WTC11 (cell line): ENCODE measurements around the gene ARMC2. TPM values are rescaled to one million over a fixed set of nuclear protein-coding genes. Genes with fewer than 3 reads are reported as not detected.

Experiments used
- ATAC-seq: fragments of 200-7000 bp; cut with Tn5 transposase; 2 replicates; pipeline ENCODE4 v1.10.0; 2021; ENCODE audit warnings: mild to moderate bottlenecking, moderate library complexity
- CTCF ChIA-PET: fragments of 300-600 bp; sonication (Branson Sonifier 250); formaldehyde crosslinking; loops from one replicate; lab custom pipeline; 2021; ENCODE audit warnings: antibody characterized with exemption; lab: Charles Lee
- POLR2A ChIA-PET: fragments of 350-600 bp; sonication (Branson Sonifier 250); formaldehyde crosslinking; loops from one replicate; lab custom pipeline; 2021; ENCODE audit warnings: antibody characterized with exemption; lab: Charles Lee
- DNase-seq: peaks from one replicate; pipeline ENCODE4 v3.0.0; 2021; ENCODE audit warnings: low spot score
- H3K27ac Mint-ChIP-seq: 2 replicates; pipeline ENCODE4 v1.8.0; 2021; ENCODE audit warnings: mixed read lengths
- H3K27me3 Mint-ChIP-seq: 2 replicates; pipeline ENCODE4 v1.8.0; 2021; ENCODE audit warnings: low read depth, mild to moderate bottlenecking, moderate library complexity, mixed read lengths
- H3K36me3 Mint-ChIP-seq: 2 replicates; pipeline ENCODE4 v1.8.0; 2021; ENCODE audit warnings: mixed read lengths
- H3K4me1 Mint-ChIP-seq: 2 replicates; pipeline ENCODE4 v1.8.0; 2022; ENCODE audit warnings: mixed read lengths
- H3K4me3 Mint-ChIP-seq: 2 replicates; pipeline ENCODE4 v1.8.0; 2021; ENCODE audit warnings: mild to moderate bottlenecking, moderate library complexity, mixed read lengths
- H3K9me3 Mint-ChIP-seq: 2 replicates; pipeline ENCODE4 v1.8.0; 2021; ENCODE audit warnings: mixed read lengths
- GTF2I ChIP-seq: fragments of 250-450 bp; sonication (Bioruptor Pico); conservative IDR thresholded peaks from 2 replicates; pipeline ENCODE4 v1.4.0; 2021; ENCODE audit warnings: mild to moderate bottlenecking
- IRF2 ChIP-seq: sonication (generic); formaldehyde crosslinking; IDR thresholded peaks from 2 replicates; pipeline ENCODE4 v1.8.0; 2022; ENCODE audit warnings: low read depth, missing genetic modification reagents, borderline replicate concordance
- JUN ChIP-seq: sonication (generic); formaldehyde crosslinking; IDR thresholded peaks from 2 replicates; pipeline ENCODE4 v1.8.0; 2023; ENCODE audit warnings: mild to moderate bottlenecking, missing genetic modification reagents
- MAX ChIP-seq: sonication (generic); formaldehyde crosslinking; IDR thresholded peaks from 2 replicates; pipeline ENCODE4 v1.8.0; 2022; ENCODE audit warnings: mild to moderate bottlenecking, missing genetic modification reagents
- MXD4 ChIP-seq: fragments of 250-450 bp; sonication (Bioruptor Pico); IDR thresholded peaks from 2 replicates; pipeline ENCODE4 v1.8.0; 2021; ENCODE audit warnings: mild to moderate bottlenecking, moderate library complexity, borderline replicate concordance
- NR1H2 ChIP-seq: sonication (generic); formaldehyde crosslinking; IDR thresholded peaks from 2 replicates; pipeline ENCODE4 v1.9.0; 2021; ENCODE audit warnings: mild to moderate bottlenecking, moderate library complexity, missing genetic modification reagents
- SOX15 ChIP-seq: fragments of 250-450 bp; sonication (Bioruptor Pico); IDR thresholded peaks from 2 replicates; pipeline ENCODE4 v1.9.0; 2021; ENCODE audit warnings: mild to moderate bottlenecking
- TEAD4 ChIP-seq: sonication (generic); formaldehyde crosslinking; IDR thresholded peaks from 2 replicates; pipeline ENCODE4 v1.8.0; 2022; ENCODE audit warnings: mild to moderate bottlenecking, missing genetic modification reagents
- ZNF263 ChIP-seq: sonication (generic); formaldehyde crosslinking; IDR thresholded peaks from 2 replicates; pipeline ENCODE4 v1.8.1; 2022; ENCODE audit warnings: low read depth, mild to moderate bottlenecking, moderate library complexity, missing genetic modification reagents
- ZNF396 ChIP-seq: fragments of 250-450 bp; sonication (Bioruptor Pico); IDR thresholded peaks from 2 replicates; pipeline ENCODE4 v1.8.0; 2021; ENCODE audit warnings: mild to moderate bottlenecking, moderate library complexity, borderline replicate concordance
- ZNF416 ChIP-seq: fragments of 250-450 bp; sonication (Bioruptor Pico); IDR thresholded peaks from 2 replicates; pipeline ENCODE4 v1.9.0; 2021; ENCODE audit warnings: mild to moderate bottlenecking, inconsistent platforms
- ZNF423 ChIP-seq: fragments of 250-450 bp; sonication (Bioruptor Pico); IDR thresholded peaks from 2 replicates; pipeline ENCODE4 v2.1.2; 2022; ENCODE audit warnings: mild to moderate bottlenecking, moderate library complexity
- total RNA-seq: library from RNA; stranded (reverse); gene quantifications from 3 replicates; pipeline ENCODE4 v1.2.3, GENCODE V29; 2021
- TF ChIP-seq, protein P1 (sequence below): fragments of 250-450 bp; sonication (Bioruptor Pico); conservative IDR thresholded peaks from 2 replicates; pipeline ENCODE4 v1.9.0; 2021; ENCODE audit warnings: mild to moderate bottlenecking
- TF ChIP-seq, protein P2 (sequence below): fragments of 250-450 bp; sonication (Bioruptor Pico); IDR thresholded peaks from 2 replicates; pipeline ENCODE4 v1.9.0; 2021; ENCODE audit warnings: mild to moderate bottlenecking
- TF ChIP-seq, protein P3 (sequence below): sonication (generic); formaldehyde crosslinking; IDR thresholded peaks from 2 replicates; pipeline ENCODE4 v1.8.1; 2022; ENCODE audit warnings: low read depth, missing genetic modification reagents, borderline replicate concordance
- TF ChIP-seq, protein P4 (sequence below): sonication (generic); formaldehyde crosslinking; IDR thresholded peaks from 2 replicates; pipeline ENCODE4 v1.8.1; 2023; ENCODE audit warnings: mild to moderate bottlenecking, missing genetic modification reagents, moderate library complexity

The ARMC2 gene
- total RNA-seq, 1 experiment from 2014 or later: 5.2 TPM

GRCh38 chr6:108838101-108838717 is 10.0 kb upstream of the ARMC2 start (continued):
- TF ChIP-seq IRF2 (no peak), TEAD4 (CRISPR knock-in tag) (no peak), MAX (CRISPR knock-in tag) (peak; percentile 53; the same call in 1 of the 2 replicates), ZNF423 (no peak), NR1H2 (CRISPR knock-in tag) (no peak), MXD4 (CRISPR knock-in tag) (no peak)
- TF ChIP-seq, protein P1, sequence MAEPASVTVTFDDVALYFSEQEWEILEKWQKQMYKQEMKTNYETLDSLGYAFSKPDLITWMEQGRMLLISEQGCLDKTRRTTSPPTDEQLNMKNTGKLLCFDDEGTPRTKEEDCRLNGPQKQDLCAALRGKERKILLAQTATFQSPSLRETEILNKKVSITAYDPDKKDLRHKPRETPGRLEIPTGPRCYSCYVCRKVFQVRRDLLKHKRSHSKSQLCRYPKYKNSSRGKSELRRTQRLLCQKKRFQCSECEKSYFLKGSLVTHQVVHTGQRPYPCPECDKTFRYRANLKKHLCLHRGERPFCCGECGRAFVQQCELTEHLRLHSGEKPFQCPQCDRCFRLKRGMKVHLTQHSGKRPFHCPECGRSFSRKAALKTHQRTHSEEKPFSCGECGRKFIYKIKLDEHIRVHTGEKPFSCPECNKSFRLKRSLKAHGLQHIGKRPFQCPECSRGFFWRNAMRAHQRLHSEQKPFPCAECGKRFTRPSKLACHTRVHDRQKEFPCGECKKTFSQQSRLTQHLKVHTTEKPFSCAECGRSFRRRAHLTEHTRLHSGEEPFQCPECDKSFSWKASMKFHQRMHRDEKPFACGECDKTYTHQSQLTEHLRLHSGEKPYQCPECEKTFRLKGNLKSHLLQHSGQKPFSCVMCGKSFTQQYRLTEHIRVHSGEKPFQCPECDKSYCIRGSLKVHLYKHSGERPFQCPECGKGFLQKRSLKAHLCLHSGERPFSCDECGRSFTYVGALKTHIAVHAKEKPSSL (CRISPR knock-in tag): no peak
- TF ChIP-seq, protein P2, sequence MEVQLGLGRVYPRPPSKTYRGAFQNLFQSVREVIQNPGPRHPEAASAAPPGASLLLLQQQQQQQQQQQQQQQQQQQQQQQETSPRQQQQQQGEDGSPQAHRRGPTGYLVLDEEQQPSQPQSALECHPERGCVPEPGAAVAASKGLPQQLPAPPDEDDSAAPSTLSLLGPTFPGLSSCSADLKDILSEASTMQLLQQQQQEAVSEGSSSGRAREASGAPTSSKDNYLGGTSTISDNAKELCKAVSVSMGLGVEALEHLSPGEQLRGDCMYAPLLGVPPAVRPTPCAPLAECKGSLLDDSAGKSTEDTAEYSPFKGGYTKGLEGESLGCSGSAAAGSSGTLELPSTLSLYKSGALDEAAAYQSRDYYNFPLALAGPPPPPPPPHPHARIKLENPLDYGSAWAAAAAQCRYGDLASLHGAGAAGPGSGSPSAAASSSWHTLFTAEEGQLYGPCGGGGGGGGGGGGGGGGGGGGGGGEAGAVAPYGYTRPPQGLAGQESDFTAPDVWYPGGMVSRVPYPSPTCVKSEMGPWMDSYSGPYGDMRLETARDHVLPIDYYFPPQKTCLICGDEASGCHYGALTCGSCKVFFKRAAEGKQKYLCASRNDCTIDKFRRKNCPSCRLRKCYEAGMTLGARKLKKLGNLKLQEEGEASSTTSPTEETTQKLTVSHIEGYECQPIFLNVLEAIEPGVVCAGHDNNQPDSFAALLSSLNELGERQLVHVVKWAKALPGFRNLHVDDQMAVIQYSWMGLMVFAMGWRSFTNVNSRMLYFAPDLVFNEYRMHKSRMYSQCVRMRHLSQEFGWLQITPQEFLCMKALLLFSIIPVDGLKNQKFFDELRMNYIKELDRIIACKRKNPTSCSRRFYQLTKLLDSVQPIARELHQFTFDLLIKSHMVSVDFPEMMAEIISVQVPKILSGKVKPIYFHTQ (CRISPR knock-in tag): no peak

DNA sequence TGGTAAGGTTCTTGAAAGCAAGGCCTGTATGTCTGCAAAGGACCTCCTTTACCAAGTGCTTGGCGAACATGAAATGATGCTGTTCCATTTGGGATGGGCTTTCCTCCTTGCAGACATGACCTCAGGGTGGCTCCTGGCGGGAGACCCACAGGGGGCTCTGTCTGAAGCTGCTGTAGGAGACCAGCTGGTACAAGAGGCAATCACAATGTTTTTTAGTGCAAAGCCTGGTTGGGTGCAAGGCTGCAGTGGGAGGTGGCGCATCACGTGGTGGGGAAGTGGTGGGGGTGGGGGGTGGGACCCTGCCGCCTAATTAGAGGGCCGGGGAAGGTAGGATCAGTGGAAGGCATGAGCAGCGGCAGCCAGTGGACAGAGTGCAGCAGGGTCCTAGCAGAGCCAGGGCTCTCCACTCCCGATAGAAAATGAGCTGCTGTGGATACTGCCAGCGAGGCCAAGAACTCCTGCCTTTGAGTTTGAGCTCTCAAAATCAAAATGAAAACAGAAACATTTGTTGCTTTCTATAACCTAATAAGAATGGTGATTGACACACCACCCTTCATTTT is 9.1 kb upstream of the ARMC2 start:
- no peak for ATAC-seq
- Mint-ChIP-seq H3K4me3 (peak overlapping the region; percentile 66), H3K27ac (no peak overlapping the region)

DNA sequence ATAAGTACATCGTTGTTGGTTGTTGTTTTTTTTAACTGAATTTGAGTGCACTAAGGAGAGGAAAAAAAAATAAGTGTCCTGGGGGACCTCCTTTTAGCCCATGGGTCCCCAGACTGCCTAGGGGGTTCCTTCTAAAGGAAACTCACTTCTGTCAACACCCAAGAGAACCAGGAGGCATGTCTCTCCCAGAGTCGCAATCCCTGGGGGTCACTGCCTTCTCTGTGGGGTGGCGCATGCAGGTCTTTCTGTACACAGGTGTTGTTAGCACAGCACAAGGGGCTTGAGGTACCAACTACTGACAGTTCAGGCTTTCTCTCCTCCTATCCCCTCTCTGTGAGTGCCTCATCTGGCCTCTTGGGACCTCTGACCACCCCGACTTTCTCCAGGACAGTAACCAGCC is 7.3 kb upstream of the ARMC2 start:
- no peaks in the 10 kb centered on the region for H3K36me3 Mint-ChIP-seq
- H3K9me3 Mint-ChIP-seq: no peaks in the 10 kb centered on the region
- no peak overlapping the region for H3K4me3 Mint-ChIP-seq
- peaks cover 26% of the 10 kb centered on the region for H3K4me1 Mint-ChIP-seq
- no peak for TF ChIP-seq ZNF263 (CRISPR knock-in tag)
- TF ChIP-seq ZNF416 (CRISPR knock-in tag): no peak
- no peak for TF ChIP-seq SOX15 (CRISPR knock-in tag)
- TF ChIP-seq, protein P3, sequence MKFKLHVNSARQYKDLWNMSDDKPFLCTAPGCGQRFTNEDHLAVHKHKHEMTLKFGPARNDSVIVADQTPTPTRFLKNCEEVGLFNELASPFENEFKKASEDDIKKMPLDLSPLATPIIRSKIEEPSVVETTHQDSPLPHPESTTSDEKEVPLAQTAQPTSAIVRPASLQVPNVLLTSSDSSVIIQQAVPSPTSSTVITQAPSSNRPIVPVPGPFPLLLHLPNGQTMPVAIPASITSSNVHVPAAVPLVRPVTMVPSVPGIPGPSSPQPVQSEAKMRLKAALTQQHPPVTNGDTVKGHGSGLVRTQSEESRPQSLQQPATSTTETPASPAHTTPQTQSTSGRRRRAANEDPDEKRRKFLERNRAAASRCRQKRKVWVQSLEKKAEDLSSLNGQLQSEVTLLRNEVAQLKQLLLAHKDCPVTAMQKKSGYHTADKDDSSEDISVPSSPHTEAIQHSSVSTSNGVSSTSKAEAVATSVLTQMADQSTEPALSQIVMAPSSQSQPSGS (CRISPR knock-in tag): no peak
- no peak for TF ChIP-seq GTF2I
- no peak for TF ChIP-seq ZNF396 (CRISPR knock-in tag)
- H3K27ac Mint-ChIP-seq: no peak overlapping the region
- CTCF ChIA-PET: no interaction called here
- 0 out of 2 replicates have a peak, but pooled peaks cover 5% of the 10 kb centered on the region for H3K27me3 Mint-ChIP-seq
- no peak for DNase-seq
- no peak for ATAC-seq
- POLR2A ChIA-PET: no interaction called here

More for the DNA sequence above, 9.1 kb upstream of the ARMC2 start:
- ChIA-PET CTCF (interaction anchor here (0.8 to 2.3 kb wide), 10 partner anchors 9 to 298 kb away, joined by 5 to 51 read pairs (median 10); partner anchors contain the start of genes ARMC2, CEP57L1, FOXO3 and SESN1), POLR2A (no interaction called here)
- Mint-ChIP-seq H3K4me1 (peaks cover 26% of the 10 kb centered on the region), H3K9me3 (no peaks in the 10 kb centered on the region), H3K36me3 (no peaks in the 10 kb centered on the region), H3K27me3 (0 out of 2 replicates have a peak, but pooled peaks cover 5% of the 10 kb centered on the region)
- TF ChIP-seq JUN (CRISPR knock-in tag): no peak
- TF ChIP-seq, protein P4, sequence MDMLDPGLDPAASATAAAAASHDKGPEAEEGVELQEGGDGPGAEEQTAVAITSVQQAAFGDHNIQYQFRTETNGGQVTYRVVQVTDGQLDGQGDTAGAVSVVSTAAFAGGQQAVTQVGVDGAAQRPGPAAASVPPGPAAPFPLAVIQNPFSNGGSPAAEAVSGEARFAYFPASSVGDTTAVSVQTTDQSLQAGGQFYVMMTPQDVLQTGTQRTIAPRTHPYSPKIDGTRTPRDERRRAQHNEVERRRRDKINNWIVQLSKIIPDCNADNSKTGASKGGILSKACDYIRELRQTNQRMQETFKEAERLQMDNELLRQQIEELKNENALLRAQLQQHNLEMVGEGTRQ (CRISPR knock-in tag): peak; percentile 51; the same call in 1 of the 2 replicates
- TF ChIP-seq ZNF423: peak; percentile 57
- no peak for DNase-seq
